K562 (cell line): Measurements from ENCODE around the gene ZNF180. TPM values are rescaled to one million over a fixed set of nuclear protein-coding genes. Genes with fewer than 3 reads are reported as not detected.
A peak's percentile ranks its signal among the peaks of the same experiment; 100 is the strongest.

ENCODE experiments used
- CBFA2T2 ChIP-seq: fragments of 450-650 bp; conservative IDR thresholded peaks from 2 replicates; pipeline ENCODE4 v1.6.1; 2017; ENCODE audit warnings: mild to moderate bottlenecking
- CREB1 ChIP-seq, 2 experiments: sonication (generic) in 1 of 2; formaldehyde crosslinking in 1 of 2; IDR thresholded peaks; 2 replicates each; pipeline versions ENCODE4 v1.6.1 to v1.8.0; 2012 to 2022; ENCODE audit warnings: inconsistent platforms in 1 of 2, mild to moderate bottlenecking in 1 of 2, missing genetic modification reagents in 1 of 2, moderate library complexity in 1 of 2
- CTBP1 ChIP-seq: fragments of 450-650 bp; IDR thresholded peaks from 2 replicates; pipeline ENCODE4 v1.6.1; 2016; ENCODE audit warnings: borderline replicate concordance
- E2F6 ChIP-seq, 2 experiments: IDR thresholded peaks; 2 replicates each; pipeline ENCODE4 v1.6.1; 2011; ENCODE audit warnings: borderline replicate concordance in 1 of 2, control low read depth in 1 of 2, low read depth in 1 of 2, low read length in 1 of 2, mild to moderate bottlenecking in 1 of 2, mixed read lengths in 1 of 2, moderate library complexity in 1 of 2; ENCODE audit not compliant: insufficient read depth in 1 of 2, insufficient read length in 1 of 2, poor library complexity in 1 of 2, severe bottlenecking in 1 of 2; ENCODE audit errors: extremely low read depth in 1 of 2
- MAFG ChIP-seq: fragments of 450-650 bp; conservative IDR thresholded peaks from 2 replicates; pipeline ENCODE4 v1.6.1; 2016; ENCODE audit warnings: missing genetic modification characterization, missing compliant biosample characterization
- NFIC ChIP-seq: fragments of 450-650 bp; IDR thresholded peaks from 2 replicates; pipeline ENCODE4 v1.6.1; 2017; ENCODE audit warnings: mild to moderate bottlenecking, inconsistent platforms
- PHTF2 ChIP-seq: fragments of 250-450 bp; sonication (Bioruptor Pico); IDR thresholded peaks from 2 replicates; pipeline ENCODE4 v1.5.0; 2021; ENCODE audit warnings: mild to moderate bottlenecking
- SMAD2 ChIP-seq: fragments of 150-350 bp; IDR thresholded peaks from 2 replicates; pipeline ENCODE4 v1.6.1; 2014; ENCODE audit warnings: low read depth, mild to moderate bottlenecking, low read length
- SP1 ChIP-seq: sonication (generic); formaldehyde crosslinking; IDR thresholded peaks from 2 replicates; pipeline ENCODE4 v1.8.1; 2022; ENCODE audit warnings: mild to moderate bottlenecking, missing genetic modification reagents
- TCF3 ChIP-seq: sonication (generic); formaldehyde crosslinking; IDR thresholded peaks from 2 replicates; pipeline ENCODE4 v1.4.0; 2020; ENCODE audit warnings: mild to moderate bottlenecking, missing genetic modification reagents
- YBX1 ChIP-seq: fragments of 450-650 bp; IDR thresholded peaks from 2 replicates; pipeline ENCODE4 v1.7.1; 2016; ENCODE audit warnings: mild to moderate bottlenecking
- ZBTB33 ChIP-seq: sonication (generic); formaldehyde crosslinking; IDR thresholded peaks from 2 replicates; pipeline ENCODE4 v1.8.1; 2023; ENCODE audit warnings: mild to moderate bottlenecking, missing genetic modification reagents
- ZBTB5 ChIP-seq: fragments of 450-650 bp; IDR thresholded peaks from 2 replicates; pipeline ENCODE4 v1.6.1; 2017; ENCODE audit warnings: antibody characterized with exemption
- ZFP91 ChIP-seq: sonication (generic); formaldehyde crosslinking; IDR thresholded peaks from 2 replicates; pipeline ENCODE4 v1.8.0; 2022; ENCODE audit warnings: mild to moderate bottlenecking, missing genetic modification reagents
- ZNF282 ChIP-seq: sonication (generic); formaldehyde crosslinking; IDR thresholded peaks from 2 replicates; pipeline ENCODE4 v1.8.1; 2023; ENCODE audit warnings: missing genetic modification reagents
- ZNF592 ChIP-seq: fragments of 450-650 bp; IDR thresholded peaks from 2 replicates; pipeline ENCODE4 v1.6.1; 2017; ENCODE audit warnings: antibody characterized with exemption, mild to moderate bottlenecking
- polyA plus RNA-seq, 8 experiments: library from polyadenylated mRNA; depleted of rRNA in 4 of 8; stranded (reverse) in 5 of 8; unstranded in 3 of 8; fragments of >200 nt; fragmentation: Nextera tagmentation in 2 of 8; fragmentation: Illumina TruSeq in 1 of 8; extraction: Ambion mirVana in 2 of 8; extraction: Trizol in 1 of 8; gene quantifications; 2 replicates each; pipeline versions ENCODE4 v1.2.1 to v1.2.3, GENCODE V29; 2011 to 2014; ENCODE audit warnings: inconsistent platforms in 1 of 8, missing spikeins in 1 of 8
- total RNA-seq, 7 experiments: library from RNA; depleted of rRNA in 6 of 7; stranded (reverse); fragments of >200 nt in 6 of 7; fragmentation: Illumina TruSeq in 2 of 7; extraction: Trizol in 2 of 7; gene quantifications; 2 replicates each; pipeline versions ENCODE4 v1.2.1 to v1.2.3, GENCODE V29; 2011 to 2021; ENCODE audit warnings: low replicate concordance in 1 of 7

ZNF180 gene
- total and polyA plus RNA-seq, 9 of the 15 experiments (the other 6 are each of a cell fraction or from before 2014, with no cell fraction given) = 1.8 to 8.7 (median 5.9) TPM

GRCh38 chr19:44447916-44448674 lies 52.2 kb downstream of the ZNF180 start, which contains the start of gene ZNF229 (continued):
- no peak for TF ChIP-seq NFIC
- TF ChIP-seq ZNF592 = no peak
- no peak for TF ChIP-seq TCF3 (CRISPR knock-in tag)
- TF ChIP-seq E2F6 (IDR thresholded peaks at IDR 0.05; ENCODE audit: borderline replicate concordance in 1 of 2, extremely low read depth in 1 of 2, insufficient read depth in 1 of 2, insufficient read length in 1 of 2, low read depth in 1 of 2, low read length in 1 of 2, poor library complexity in 1 of 2, severe bottlenecking in 1 of 2) = no peak
- TF ChIP-seq YBX1 = no peak
- TF ChIP-seq SP1 = no peak
- TF ChIP-seq ZBTB5 = no peak
- no peak for TF ChIP-seq SMAD2
- TF ChIP-seq CREB1 (IDR thresholded peaks at IDR 0.05) = peak; percentile 85
- peak; percentile 73 for TF ChIP-seq CREB1 (CRISPR knock-in tag; IDR thresholded peaks at IDR 0.05)
- TF ChIP-seq ZBTB33 (CRISPR knock-in tag) = no peak
- TF ChIP-seq ZFP91 (CRISPR knock-in tag) = no peak
- TF ChIP-seq MAFG (tag) = peak; percentile 41
- TF ChIP-seq CTBP1 = no peak
- no peak for TF ChIP-seq PHTF2
- TF ChIP-seq CBFA2T2 = no peak
- TF ChIP-seq ZNF282 (CRISPR knock-in tag) = no peak
